ENCODE measurements around the gene BRF1.

DNA sequence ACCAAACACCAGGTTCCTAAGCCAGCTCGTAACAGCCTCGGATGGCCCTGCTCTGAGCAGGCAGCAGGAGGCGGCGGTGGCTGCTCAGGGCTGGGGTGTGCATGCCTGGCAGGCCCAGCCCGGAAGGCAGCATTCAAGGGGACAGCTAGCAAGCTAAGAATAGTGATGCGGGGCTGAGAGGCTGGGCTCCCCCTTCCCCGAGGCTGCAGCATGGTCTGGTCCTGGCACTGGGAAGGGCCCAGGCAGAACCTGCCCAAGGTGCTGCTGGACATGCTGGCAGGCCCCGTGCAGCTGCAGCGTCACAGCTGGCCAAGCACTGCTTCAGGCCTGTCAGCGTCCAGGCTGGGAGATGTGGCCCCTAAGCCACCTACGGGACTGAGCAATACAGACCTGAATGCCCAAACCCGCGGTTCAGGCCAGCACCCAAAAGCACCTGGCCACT lies 93.3 kb downstream of the BRF1 start:
- TF ChIP-seq, protein P1, sequence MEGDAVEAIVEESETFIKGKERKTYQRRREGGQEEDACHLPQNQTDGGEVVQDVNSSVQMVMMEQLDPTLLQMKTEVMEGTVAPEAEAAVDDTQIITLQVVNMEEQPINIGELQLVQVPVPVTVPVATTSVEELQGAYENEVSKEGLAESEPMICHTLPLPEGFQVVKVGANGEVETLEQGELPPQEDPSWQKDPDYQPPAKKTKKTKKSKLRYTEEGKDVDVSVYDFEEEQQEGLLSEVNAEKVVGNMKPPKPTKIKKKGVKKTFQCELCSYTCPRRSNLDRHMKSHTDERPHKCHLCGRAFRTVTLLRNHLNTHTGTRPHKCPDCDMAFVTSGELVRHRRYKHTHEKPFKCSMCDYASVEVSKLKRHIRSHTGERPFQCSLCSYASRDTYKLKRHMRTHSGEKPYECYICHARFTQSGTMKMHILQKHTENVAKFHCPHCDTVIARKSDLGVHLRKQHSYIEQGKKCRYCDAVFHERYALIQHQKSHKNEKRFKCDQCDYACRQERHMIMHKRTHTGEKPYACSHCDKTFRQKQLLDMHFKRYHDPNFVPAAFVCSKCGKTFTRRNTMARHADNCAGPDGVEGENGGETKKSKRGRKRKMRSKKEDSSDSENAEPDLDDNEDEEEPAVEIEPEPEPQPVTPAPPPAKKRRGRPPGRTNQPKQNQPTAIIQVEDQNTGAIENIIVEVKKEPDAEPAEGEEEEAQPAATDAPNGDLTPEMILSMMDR (conservative IDR thresholded peaks at IDR 0.05; ENCODE audit: low read depth, low read length) = no peak; the same call in 1 of the 2 replicates
- TF ChIP-seq EZH2 (IDR thresholded peaks at IDR 0.05; ENCODE audit: borderline replicate concordance, low read depth, low read length, poor library complexity, severe bottlenecking) = no peak

Measured in A673 (cell line).